ENCODE data around the gene REG4. TPM values are rescaled to one million over a fixed set of nuclear protein-coding genes. Genes with fewer than 3 reads are reported as not detected.

The REG4 gene
- total and polyA plus RNA-seq, 10 of the 15 experiments (the other 5 are each of a cell fraction or from before 2014, with no cell fraction given), result not detected

DNA sequence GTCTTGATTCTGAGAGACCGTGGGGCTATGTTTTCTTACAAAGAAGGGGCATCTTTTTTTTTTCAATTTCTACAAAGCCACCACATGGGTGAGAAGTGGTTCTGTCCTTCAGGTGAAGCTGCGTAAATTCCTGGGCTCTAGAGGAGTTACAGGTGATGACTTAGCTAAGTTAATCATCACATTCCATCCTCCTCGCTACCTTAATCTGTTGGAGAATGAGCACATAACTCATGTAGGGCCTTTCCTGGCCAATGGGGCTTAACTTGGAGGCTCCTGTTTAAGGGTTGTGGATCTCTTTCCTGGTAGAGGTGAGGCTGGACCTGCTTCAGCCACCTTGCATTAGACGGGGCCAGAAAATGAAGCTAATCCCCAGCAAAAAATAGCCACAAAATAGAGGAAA is 19.9 kb downstream of the REG4 start:
- H3K27ac ChIP-seq (ENCODE audit: control insufficient read depth, insufficient read depth), result no peak overlapping the region
- H3K27me3 ChIP-seq (replicated peaks in 1 of 2; ENCODE audit: control insufficient read depth in 2 of 2, insufficient read depth in 2 of 2, low read length in 1 of 2), result no peaks in the 10 kb centered on the region; a peak in 2 of 4 replicates
- H3K4me2 ChIP-seq (ENCODE audit: control insufficient read depth, insufficient read depth), result no peak overlapping the region
- H3K4me1 ChIP-seq (ENCODE audit: control insufficient read depth, insufficient read depth, low read length), result no peaks in the 10 kb centered on the region
- ChIA-PET POLR2A (interaction anchor here (0.6 kb wide), 1 partner anchor 730 kb away, joined by 3 read pairs; no protein-coding TSS in a partner anchor), CTCF (no interaction called here), RAD21 (ENCODE audit: unreplicated experiment) (no interaction called here), SMC1A (ENCODE audit: uncharacterized antibody, unreplicated experiment) (no interaction called here)
- no peaks in the 10 kb centered on the region for H3K79me2 ChIP-seq (ENCODE audit: control insufficient read depth, insufficient read depth, low read length)
- intact Hi-C loops (cut with micrococcal nuclease; ENCODE audit: unreplicated experiment), result no loop called here
- H3K4me3 ChIP-seq, result no peak overlapping the region
- H3K9ac ChIP-seq (ENCODE audit: control insufficient read depth, insufficient read depth, low read length), result no peak overlapping the region
- no peak for TF ChIP-seq EED (IDR thresholded peaks at IDR 0.05; ENCODE audit: low read depth)
- TF ChIP-seq, protein P1, sequence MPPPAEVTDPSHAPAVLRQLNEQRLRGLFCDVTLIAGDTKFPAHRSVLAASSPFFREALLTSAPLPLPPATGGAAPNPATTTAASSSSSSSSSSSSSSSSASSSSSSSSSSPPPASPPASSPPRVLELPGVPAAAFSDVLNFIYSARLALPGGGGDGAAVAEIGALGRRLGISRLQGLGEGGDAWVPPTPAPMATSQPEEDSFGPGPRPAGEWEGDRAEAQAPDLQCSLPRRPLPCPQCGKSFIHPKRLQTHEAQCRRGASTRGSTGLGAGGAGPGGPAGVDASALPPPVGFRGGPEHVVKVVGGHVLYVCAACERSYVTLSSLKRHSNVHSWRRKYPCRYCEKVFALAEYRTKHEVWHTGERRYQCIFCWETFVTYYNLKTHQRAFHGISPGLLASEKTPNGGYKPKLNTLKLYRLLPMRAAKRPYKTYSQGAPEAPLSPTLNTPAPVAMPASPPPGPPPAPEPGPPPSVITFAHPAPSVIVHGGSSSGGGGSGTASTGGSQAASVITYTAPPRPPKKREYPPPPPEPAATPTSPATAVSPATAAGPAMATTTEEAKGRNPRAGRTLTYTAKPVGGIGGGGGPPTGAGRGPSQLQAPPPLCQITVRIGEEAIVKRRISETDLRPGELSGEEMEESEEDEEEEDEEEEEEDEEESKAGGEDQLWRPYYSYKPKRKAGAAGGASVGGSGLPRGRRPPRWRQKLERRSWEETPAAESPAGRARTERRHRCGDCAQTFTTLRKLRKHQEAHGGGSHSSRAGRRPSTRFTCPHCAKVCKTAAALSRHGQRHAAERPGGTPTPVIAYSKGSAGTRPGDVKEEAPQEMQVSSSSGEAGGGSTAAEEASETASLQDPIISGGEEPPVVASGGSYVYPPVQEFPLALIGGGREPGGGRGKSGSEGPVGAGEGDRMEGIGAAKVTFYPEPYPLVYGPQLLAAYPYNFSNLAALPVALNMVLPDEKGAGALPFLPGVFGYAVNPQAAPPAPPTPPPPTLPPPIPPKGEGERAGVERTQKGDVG (CRISPR knock-in tag; IDR thresholded peaks at IDR 0.05), result no peak
- WGBS (ENCODE audit: insufficient coverage, insufficient replicate concordance, low lambda C conversion rate, missing lambda C conversion rate), result 20% methylated on average over 4 of the region's 4 CpGs
- DNase-seq (ENCODE audit: low read depth, low spot score) (no peak), FAIRE-seq (no peak), ATAC-seq (no peak)
- 0 out of 2 replicates have a peak, but pooled peaks cover 3% of the 10 kb centered on the region for H4K20me1 ChIP-seq (ENCODE audit: control insufficient read depth, insufficient read depth)
- BruUV-seq (replicated peaks), result no TSS peak
- H3K9me3 ChIP-seq (replicated peaks; ENCODE audit: control insufficient read depth, insufficient read depth, low read length), result no peaks in the 10 kb centered on the region
- H2AFZ ChIP-seq (ENCODE audit: control insufficient read depth, low read depth, low read length), result no peak overlapping the region
- no peaks in the 10 kb centered on the region for H3K36me3 ChIP-seq (ENCODE audit: control insufficient read depth in 2 of 2, insufficient read depth in 2 of 2, low read length in 1 of 2)
- in situ Hi-C loops (cut with MboI), result no loop called here

DNA sequence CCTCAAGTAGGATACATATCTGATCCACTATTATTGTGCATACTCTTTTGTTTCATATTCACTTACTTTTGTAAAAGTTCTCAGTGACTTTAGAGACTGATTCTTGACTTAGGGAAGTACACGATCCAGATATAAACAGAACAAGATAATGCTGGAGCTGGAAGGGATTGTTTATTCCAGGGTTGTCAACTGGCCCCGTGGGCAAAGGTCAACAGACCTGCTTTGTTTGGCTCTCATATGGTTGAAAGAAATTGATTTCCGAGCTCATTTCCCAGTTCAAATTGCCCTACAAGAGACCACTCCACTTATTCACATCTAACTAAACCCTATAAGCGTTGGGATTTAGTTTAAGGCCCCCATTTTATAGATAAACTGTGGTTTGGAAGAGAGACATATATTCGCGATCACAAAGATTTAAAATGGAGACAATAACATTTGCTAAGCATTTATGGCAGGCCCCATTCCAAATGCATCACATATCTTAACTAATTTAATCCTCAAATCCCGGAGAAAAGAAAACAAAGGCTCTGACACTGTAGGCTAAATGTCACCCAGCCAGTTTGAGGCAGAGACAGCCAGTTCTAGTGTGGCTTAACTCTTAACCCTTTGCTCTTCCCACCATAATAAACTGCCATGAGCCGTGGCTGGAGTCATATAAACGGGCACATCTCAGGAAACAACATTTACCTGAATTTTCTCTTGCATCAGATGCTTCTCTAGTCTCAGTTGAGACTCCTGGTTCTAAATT is 20.6 kb downstream of the REG4 start:
- no peaks in the 10 kb centered on the region for H3K9me3 ChIP-seq (replicated peaks; ENCODE audit: control insufficient read depth, insufficient read depth, low read length)
- H3K4me2 ChIP-seq (ENCODE audit: control insufficient read depth, insufficient read depth), result no peak overlapping the region
- H3K4me1 ChIP-seq (ENCODE audit: control insufficient read depth, insufficient read depth, low read length), result no peaks in the 10 kb centered on the region
- WGBS (ENCODE audit: insufficient coverage, insufficient replicate concordance, low lambda C conversion rate, missing lambda C conversion rate), result 43% methylated on average over 9 of the region's 9 CpGs
- H3K4me3 ChIP-seq, result no peak overlapping the region
- no peak overlapping the region for H3K9ac ChIP-seq (ENCODE audit: control insufficient read depth, insufficient read depth, low read length)
- no peaks in the 10 kb centered on the region for H3K79me2 ChIP-seq (ENCODE audit: control insufficient read depth, insufficient read depth, low read length)
- no peaks in the 10 kb centered on the region for H3K36me3 ChIP-seq (ENCODE audit: control insufficient read depth in 2 of 2, insufficient read depth in 2 of 2, low read length in 1 of 2)
- 0 out of 2 replicates have a peak, but pooled peaks cover 3% of the 10 kb centered on the region for H4K20me1 ChIP-seq (ENCODE audit: control insufficient read depth, insufficient read depth)
- CTCF ChIA-PET, result no interaction called here
- in situ Hi-C loops (cut with MboI) (no loop called here), intact Hi-C loops (cut with micrococcal nuclease; ENCODE audit: unreplicated experiment) (no loop called here)
- DNase-seq (ENCODE audit: low read depth, low spot score), result no peak
- POLR2A ChIA-PET, result interaction anchor here (0.6 kb wide), 1 partner anchor 731 kb away, joined by 3 read pairs; no protein-coding TSS in a partner anchor
- TF ChIP-seq CHD4 (IDR thresholded peaks at IDR 0.05) (no peak), CHD2 (IDR thresholded peaks at IDR 0.05; ENCODE audit: borderline replicate concordance, low read depth, low read length) (no peak), RUNX3 (IDR thresholded peaks at IDR 0.05; ENCODE audit: low read length) (no peak), CREB1 (IDR thresholded peaks at IDR 0.05; ENCODE audit: low read depth) (no peak), RB1 (IDR thresholded peaks at IDR 0.05; ENCODE audit: borderline replicate concordance) (no peak), BMI1 (IDR thresholded peaks at IDR 0.05; ENCODE audit: borderline replicate concordance) (no peak), POLR2AphosphoS2 (IDR thresholded peaks at IDR 0.05; ENCODE audit: low read depth, low read length) (no peak)
- TF ChIP-seq, protein P2, sequence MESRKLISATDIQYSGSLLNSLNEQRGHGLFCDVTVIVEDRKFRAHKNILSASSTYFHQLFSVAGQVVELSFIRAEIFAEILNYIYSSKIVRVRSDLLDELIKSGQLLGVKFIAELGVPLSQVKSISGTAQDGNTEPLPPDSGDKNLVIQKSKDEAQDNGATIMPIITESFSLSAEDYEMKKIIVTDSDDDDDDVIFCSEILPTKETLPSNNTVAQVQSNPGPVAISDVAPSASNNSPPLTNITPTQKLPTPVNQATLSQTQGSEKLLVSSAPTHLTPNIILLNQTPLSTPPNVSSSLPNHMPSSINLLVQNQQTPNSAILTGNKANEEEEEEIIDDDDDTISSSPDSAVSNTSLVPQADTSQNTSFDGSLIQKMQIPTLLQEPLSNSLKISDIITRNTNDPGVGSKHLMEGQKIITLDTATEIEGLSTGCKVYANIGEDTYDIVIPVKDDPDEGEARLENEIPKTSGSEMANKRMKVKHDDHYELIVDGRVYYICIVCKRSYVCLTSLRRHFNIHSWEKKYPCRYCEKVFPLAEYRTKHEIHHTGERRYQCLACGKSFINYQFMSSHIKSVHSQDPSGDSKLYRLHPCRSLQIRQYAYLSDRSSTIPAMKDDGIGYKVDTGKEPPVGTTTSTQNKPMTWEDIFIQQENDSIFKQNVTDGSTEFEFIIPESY (IDR thresholded peaks at IDR 0.05), result no peak
- no peak for FAIRE-seq
- H2AFZ ChIP-seq (ENCODE audit: control insufficient read depth, low read depth, low read length), result no peak overlapping the region
- SMC1A ChIA-PET (ENCODE audit: uncharacterized antibody, unreplicated experiment), result no interaction called here
- no peak overlapping the region for H3K27ac ChIP-seq (ENCODE audit: control insufficient read depth, insufficient read depth)
- no peaks in the 10 kb centered on the region; a peak in 2 of 4 replicates for H3K27me3 ChIP-seq (replicated peaks in 1 of 2; ENCODE audit: control insufficient read depth in 2 of 2, insufficient read depth in 2 of 2, low read length in 1 of 2)
- no peak for ATAC-seq
- BruUV-seq (replicated peaks), result no TSS peak
- RAD21 ChIA-PET (ENCODE audit: unreplicated experiment), result no interaction called here

All from GM12878 (cell line).